HG02943 (cell line): Measurements from ENCODE around the gene NDUFB3.
"Not testable (repeated sequence)": the region's sequence is repeated elsewhere in the genome, so short reads cannot be mapped to it uniquely, and the experiment has no call there.

Experiments used
- ATAC-seq: cut with Tn5 transposase; IDR thresholded peaks from one replicate; pipeline ENCODE4 v1.9.1; 2021; ENCODE audit warnings: mild to moderate bottlenecking, low read depth, moderate library complexity; ENCODE audit not compliant: unreplicated experiment

The NDUFB3 gene

DNA sequence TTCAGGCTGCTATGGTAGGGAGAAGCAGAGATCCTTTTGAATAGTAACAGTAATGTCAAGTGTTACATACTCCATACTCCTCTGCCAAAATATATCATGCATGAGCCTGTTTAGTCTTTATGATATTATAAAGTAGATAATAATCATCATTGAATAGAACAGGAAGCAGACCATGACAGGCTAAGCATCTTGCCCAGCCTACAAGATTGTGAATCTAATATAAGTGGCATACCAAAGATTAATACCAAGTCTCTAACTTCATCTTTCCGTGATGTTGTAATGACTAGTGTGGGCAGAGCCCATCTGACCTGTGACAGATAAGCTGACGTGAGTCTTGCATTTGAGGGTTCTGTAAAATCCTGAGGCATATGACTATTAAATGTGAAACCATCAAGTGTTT is 13.1 kb downstream of the NDUFB3 start:
- ATAC-seq: no peak

- ATAC-seq: no peak
Observed at GRCh38 chr2:201090574-201090973, 18.8 kb downstream of the NDUFB3 start.

DNA sequence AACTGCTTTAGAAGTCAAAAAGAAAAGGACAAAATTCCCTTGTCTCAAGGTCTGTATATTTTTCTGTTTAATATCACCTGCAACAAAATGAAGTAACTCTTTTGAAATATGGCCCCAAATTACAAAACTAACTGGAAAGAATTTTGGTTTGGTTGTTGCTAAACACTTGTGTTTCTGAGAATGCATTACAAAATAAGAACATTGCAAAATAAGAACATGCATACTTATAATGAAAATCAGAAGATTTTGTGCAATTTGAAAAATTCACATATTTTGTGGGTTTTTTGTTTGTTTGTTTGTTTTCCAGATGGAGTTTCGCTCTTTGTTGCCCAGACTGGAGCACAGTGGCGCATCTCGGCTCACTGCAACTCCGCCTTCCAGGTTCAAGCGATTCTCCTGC is 21.8 kb downstream of the NDUFB3 start:
- ATAC-seq: no peak

DNA sequence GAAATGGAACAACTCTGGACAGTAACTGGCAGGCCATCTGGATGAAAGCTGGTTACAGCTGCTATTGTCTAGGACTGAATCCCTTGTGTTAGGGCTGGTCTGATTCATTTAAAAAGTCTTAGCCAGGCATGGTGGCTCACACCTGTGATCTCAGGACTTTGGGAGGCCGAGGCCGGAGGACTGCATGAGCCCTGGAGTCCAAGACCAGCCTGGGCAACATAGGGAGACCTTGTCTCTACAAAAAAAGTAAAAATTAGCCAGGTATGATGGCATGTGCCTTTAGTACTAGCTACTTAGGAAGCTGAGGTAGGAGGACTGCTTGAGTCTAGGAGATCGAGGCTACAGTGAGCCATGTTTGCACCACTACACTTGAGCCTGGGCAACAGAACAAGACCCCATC is 28.7 kb downstream of the NDUFB3 start:
- ATAC-seq: no peak

DNA sequence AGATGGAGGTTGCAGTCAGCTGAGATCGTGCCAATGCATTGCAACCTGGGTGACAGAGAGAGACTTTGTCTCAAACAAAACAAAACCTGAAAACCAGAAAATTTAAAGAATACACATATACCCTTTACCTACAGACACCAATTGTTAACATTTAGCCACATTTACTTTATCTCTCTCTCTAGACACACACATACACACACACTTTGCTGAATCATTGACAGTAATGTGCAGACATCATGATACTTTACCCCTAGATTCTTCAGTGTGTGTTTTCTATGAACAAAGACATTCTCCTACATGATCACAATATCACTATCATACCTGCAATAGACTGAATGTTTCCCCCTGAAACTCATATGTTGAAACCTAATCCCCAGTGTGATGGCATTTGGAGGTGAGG is 34.0 kb downstream of the NDUFB3 start:
- no peak for ATAC-seq

DNA sequence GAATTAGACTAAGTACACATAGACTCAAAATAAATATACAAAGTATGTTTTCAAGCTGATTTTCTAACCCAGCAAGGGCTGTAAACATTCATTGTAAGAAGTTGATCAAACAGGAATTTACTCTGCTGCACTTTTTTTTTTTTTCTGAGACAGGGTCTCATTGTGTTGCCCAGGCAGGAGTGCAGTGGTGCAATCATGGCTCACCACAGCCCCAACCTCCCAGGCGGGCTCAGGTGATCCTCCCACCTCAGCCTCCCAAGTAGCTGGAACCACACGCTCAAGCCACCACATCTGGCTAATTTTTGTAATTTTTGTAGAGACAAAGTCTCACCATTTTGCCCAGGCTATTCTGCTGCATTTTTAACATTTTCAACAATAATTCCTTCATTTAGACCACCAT is 35.8 kb downstream of the NDUFB3 start:
- ATAC-seq: no peak

- ATAC-seq: no peak
Observed at GRCh38 chr2:201108341-201108740, 36.5 kb downstream of the NDUFB3 start.

DNA sequence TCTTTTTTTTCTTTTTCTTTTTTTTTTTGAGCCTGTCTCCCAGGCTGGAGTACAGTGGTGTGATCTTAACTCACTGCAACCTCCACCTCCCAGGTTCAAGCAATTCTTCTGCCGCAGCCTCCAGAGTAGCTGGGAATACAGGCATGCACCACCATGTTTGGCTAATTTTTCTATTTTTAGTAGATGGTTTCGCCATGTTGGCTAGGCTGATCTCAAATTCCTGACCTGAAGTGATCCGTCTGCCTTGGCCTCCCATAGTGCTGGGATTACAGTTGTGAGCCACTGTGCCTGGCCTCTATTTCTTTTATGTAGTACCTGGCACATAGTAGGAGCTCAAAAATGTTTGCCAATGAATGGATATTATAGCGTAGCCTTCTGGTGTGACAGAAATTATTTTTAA is 37.4 kb downstream of the NDUFB3 start:
- no peak for ATAC-seq

GRCh38 chr2:201110615-201111014 is 38.8 kb downstream of the NDUFB3 start:
- no peak for ATAC-seq

GRCh38 chr2:201111096-201111495 is 39.3 kb downstream of the NDUFB3 start:
- ATAC-seq: no peak

DNA sequence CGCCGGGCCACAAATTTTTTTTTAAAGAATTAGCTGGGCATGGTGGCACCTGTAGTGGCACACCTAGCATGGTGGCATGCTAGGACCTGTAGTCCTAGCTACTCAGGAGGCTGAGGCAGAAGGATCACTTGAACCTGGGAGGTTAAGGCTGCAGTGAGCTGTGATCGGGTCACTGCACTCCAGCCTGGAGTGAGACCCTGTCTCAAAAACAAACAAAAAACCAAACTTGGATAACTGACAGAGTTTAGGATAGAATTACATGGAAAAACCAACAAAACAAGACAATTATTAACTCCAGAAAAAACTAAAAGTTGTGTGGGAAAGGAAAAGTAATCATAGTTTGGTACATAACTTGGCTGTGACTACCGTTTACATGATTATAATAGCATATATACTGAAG is 42.5 kb downstream of the NDUFB3 start:
- no peak for ATAC-seq

- ATAC-seq: no peak
Observed at GRCh38 chr2:201114846-201115245, 43.0 kb downstream of the NDUFB3 start.

DNA sequence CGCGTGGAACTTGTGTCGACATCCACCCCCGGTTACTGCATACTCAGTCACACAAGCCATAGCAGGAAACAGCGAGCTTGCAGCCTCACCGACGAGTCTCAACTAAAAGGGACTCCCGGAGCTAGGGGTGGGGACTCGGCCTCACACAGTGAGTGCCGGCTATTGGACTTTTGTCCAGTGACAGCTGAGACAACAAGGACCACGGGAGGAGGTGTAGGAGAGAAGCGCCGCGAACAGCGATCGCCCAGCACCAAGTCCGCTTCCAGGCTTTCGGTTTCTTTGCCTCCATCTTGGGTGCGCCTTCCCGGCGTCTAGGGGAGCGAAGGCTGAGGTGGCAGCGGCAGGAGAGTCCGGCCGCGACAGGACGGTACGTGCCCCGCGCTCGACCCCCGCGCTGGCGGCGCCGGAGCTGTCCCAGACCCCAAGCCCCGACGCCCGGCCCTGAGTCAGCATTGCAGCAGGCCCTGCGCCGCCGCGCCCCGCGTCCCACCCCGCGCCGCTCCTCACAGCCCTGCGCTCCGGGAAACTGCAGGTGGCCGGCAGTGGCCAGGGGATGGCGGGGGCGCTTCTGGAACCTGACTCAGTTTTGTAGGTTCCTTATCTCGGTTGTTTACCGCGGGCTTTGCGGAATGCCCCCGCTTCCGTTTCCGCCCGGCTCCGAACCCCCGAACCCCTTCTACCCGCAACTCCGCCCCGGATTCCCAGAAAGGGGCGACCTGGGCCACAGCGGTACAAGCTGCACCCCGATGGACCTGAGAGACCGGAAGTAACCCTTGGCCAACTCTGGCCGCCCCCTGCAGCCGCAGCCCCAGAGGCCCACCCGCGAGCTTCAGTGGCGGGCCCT is 44.5 kb downstream of the NDUFB3 start, which contains the start of gene CFLAR:
Gene CFLAR, plus strand, starts transcription at position 50 of the 844 bp plus-strand sequence. CDS start 13,702 bp downstream, outside the sequence.
- ATAC-seq: peak; percentile 36

- no peak for ATAC-seq
Observed at GRCh38 chr2:201116959-201117734, 45.3 kb downstream of the NDUFB3 start.

- not testable (repeated sequence) for ATAC-seq
Observed at GRCh38 chr2:201117735-201118094, 45.9 kb downstream of the NDUFB3 start.

GRCh38 chr2:201118121-201118960 is 46.5 kb downstream of the NDUFB3 start:
- peak; percentile 46 for ATAC-seq

- ATAC-seq: no peak
Observed at GRCh38 chr2:201118961-201119854, 47.4 kb downstream of the NDUFB3 start.

DNA sequence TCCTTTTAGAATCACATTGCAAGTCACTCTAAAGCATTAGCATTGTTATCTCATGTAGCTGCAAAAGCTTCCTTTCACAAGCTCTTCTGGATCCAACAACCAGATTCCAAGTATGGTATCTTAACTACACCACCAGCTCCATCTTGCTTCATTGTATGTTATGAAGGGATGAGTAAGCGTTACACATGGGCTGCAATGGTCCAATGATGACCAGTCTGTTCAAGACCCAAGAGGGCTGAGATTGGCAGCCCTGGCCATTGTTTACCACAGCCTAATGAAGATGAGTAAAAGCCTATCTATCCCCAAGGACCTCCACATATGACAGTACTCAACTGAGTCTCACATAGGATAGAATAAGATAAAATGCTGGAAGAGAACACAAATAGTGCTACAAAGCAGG is 50.5 kb downstream of the NDUFB3 start:
- ATAC-seq: no peak

DNA sequence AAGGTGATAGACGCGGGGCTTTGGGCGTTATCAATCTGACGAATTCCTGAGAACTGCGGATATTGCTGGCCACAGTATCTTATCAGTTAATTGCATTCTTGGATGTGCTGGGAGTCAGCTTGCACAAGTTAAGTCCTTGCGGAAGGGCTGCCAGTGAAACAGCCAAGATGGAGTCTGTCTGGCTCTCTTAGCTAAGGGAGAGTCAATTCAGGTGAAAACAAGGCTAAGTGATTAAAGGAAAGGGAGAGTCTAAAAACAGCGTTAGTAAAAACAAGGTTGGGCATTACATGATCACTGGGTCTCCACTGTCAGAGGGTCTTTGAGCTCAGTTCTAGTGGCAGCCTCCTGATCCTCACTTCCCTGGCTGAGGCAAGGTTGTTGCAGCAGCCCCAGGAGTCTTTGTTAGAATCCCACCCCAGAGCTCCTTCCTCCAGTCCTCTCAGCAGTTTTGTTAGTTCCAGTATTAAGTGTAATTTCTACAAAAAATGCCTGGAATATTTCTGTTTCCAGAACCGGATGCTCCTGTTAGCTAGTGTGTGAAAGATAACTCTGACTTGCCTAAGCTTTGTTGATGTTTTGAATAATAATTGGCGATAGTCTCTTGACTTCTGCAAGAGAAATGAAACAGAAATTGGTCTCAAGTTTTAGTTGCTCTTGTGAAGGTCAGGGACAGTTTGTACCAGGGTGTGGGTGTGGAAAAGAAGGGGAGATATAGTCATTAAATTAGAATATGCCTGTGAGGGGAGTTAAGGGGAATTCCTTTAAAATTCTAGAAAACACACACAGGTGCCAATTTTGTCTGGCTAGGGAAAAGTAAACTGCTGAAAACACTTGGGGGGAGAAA is 54.7 kb downstream of the NDUFB3 start:
- no peak for ATAC-seq
